ENCODE results near the gene GLP1R. TPM values are rescaled to one million over a fixed set of nuclear protein-coding genes. Genes with fewer than 3 reads are reported as not detected.

Gene GLP1R
- total and polyA plus RNA-seq, 2 of the 13 experiments (the other 11 are each of a cell fraction or from before 2014, with no cell fraction given) = not detected

GRCh38 chr6:39114704-39115599, 66.4 kb downstream of the GLP1R start, which contains the start of gene SAYSD1 (continued):
- TF ChIP-seq ZNF597 (CRISPR knock-in tag; IDR thresholded peaks at IDR 0.05) (no peak), MBD4 (IDR thresholded peaks at IDR 0.05; ENCODE audit: borderline replicate concordance, low read length) (no peak), ZNF609 (CRISPR knock-in tag; IDR thresholded peaks at IDR 0.05; ENCODE audit: borderline replicate concordance) (peak; percentile 82), ZNF615 (CRISPR knock-in tag; IDR thresholded peaks at IDR 0.05; ENCODE audit: borderline replicate concordance) (peak; percentile 84; the same call in 1 of the 2 replicates), FOXO1 (CRISPR knock-in tag; IDR thresholded peaks at IDR 0.05) (0 out of 2 replicates have a peak, but pooled peaks have one; percentile 22), ZSCAN9 (CRISPR knock-in tag; IDR thresholded peaks at IDR 0.05; ENCODE audit: borderline replicate concordance) (peak; percentile 98), RORA (CRISPR knock-in tag; IDR thresholded peaks at IDR 0.05) (no peak), KLF13 (CRISPR knock-in tag; IDR thresholded peaks at IDR 0.05) (peak; percentile 94), ZNF784 (CRISPR knock-in tag; IDR thresholded peaks at IDR 0.05; ENCODE audit: borderline replicate concordance) (peak; percentile 74; the same call in 1 of the 2 replicates), ZNF432 (CRISPR knock-in tag; IDR thresholded peaks at IDR 0.05; ENCODE audit: borderline replicate concordance) (no peak), MIER2 (CRISPR knock-in tag; IDR thresholded peaks at IDR 0.05) (peak; percentile 74; the same call in 1 of the 2 replicates), HHEX (CRISPR knock-in tag; IDR thresholded peaks at IDR 0.05) (no peak), HCFC1 (IDR thresholded peaks at IDR 0.05; ENCODE audit: low read depth, low read length) (no peak), ARNT2 (CRISPR knock-in tag; IDR thresholded peaks at IDR 0.05; ENCODE audit: low read depth) (peak; percentile 99), ZNF414 (CRISPR knock-in tag; IDR thresholded peaks at IDR 0.05) (peak; percentile 40; the same call in 1 of the 2 replicates), RARA (CRISPR knock-in tag; IDR thresholded peaks at IDR 0.05) (peak; percentile 58; the same call in 1 of the 2 replicates), RXRB (CRISPR knock-in tag; IDR thresholded peaks at IDR 0.05; ENCODE audit: borderline replicate concordance) (peak; percentile 57), REXO4 (CRISPR knock-in tag; IDR thresholded peaks at IDR 0.05; ENCODE audit: borderline replicate concordance) (peak; percentile 98)
- TF ChIP-seq, protein P1, sequence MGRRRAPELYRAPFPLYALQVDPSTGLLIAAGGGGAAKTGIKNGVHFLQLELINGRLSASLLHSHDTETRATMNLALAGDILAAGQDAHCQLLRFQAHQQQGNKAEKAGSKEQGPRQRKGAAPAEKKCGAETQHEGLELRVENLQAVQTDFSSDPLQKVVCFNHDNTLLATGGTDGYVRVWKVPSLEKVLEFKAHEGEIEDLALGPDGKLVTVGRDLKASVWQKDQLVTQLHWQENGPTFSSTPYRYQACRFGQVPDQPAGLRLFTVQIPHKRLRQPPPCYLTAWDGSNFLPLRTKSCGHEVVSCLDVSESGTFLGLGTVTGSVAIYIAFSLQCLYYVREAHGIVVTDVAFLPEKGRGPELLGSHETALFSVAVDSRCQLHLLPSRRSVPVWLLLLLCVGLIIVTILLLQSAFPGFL (CRISPR knock-in tag; IDR thresholded peaks at IDR 0.05) = no peak
